ENCODE measurements around the gene NUPR2. TPM values are rescaled to one million over a fixed set of nuclear protein-coding genes. Genes with fewer than 3 reads are reported as not detected.

Gene NUPR2
- total and polyA plus RNA-seq, 9 of the 15 experiments (the other 6 are each of a cell fraction or from before 2014, with no cell fraction given): not detected

DNA sequence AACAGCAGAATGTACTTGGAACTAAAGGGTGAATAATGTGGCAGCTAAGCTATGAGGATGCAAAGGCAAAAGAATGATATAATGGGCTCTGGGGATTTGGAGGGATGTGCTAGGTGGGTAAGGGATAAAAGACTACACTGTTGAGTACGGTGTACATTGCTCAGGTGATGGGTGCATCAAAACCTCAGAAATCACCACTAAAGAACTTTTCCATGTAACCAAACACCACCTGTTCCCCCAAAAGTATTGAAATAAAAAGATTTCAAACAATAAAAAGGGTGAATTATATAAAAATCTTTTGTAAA is 8.3 kb downstream of the NUPR2 start:
- no TSS peak for BruUV-seq (replicated peaks)
- peak overlapping the region in 1 of 2 experiments; percentile 99; a peak in 2 of 4 replicates for H3K9ac ChIP-seq (ENCODE audit: insufficient read depth in 1 of 2, low read depth in 2 of 2, low read length in 2 of 2)
- H3K9me1 ChIP-seq (ENCODE audit: control insufficient read depth, insufficient read depth, low read length): no peaks in the 10 kb centered on the region
- POLR2A ChIA-PET: interaction anchor here (1.3 to 1.7 kb wide), 3 partner anchors 9 to 23 kb away, joined by 4 to 9 read pairs (median 6); partner anchors contain the start of gene PHKG1
- in situ Hi-C loops (cut with MboI) (no loop called here), intact Hi-C loops (cut with micrococcal nuclease) (no loop called here)
- ATAC-seq (no peak), DNase-seq (ENCODE audit: extremely low read depth in 1 of 4, low spot score in 3 of 4) (no peak), FAIRE-seq (no peak)
- H3K4me3 ChIP-seq: no peak overlapping the region
- CTCF ChIA-PET (ENCODE audit: low intra/inter-chr PET ratio): no interaction called here
- peak overlapping the region; percentile 99 for H3K27ac ChIP-seq (ENCODE audit: extremely low read depth, low read depth, low read length)
- H2AFZ ChIP-seq (ENCODE audit: low read depth, low read length): peak overlapping the region; percentile 92
- no peaks in the 10 kb centered on the region for H3K27me3 ChIP-seq (ENCODE audit: control insufficient read depth in 2 of 2, insufficient read depth in 2 of 2, low read length in 2 of 2)
- H3K79me2 ChIP-seq (ENCODE audit: control insufficient read depth, insufficient read depth, low read length): peaks cover 35% of the 10 kb centered on the region
- peak overlapping the region; percentile 79 for H3K4me2 ChIP-seq (ENCODE audit: insufficient read depth, low read length)
- WGBS (ENCODE audit: insufficient coverage, low coverage, missing lambda C conversion rate): 92% methylated on average over 1 of the region's 1 CpG
- peaks cover 8 to 9% of the 10 kb centered on the region in 2 experiments; a peak in 4 of 5 replicates for H3K4me1 ChIP-seq (replicated peaks in 1 of 2; ENCODE audit: control insufficient read depth in 2 of 2, insufficient read depth in 2 of 2, low read length in 2 of 2)
- peaks cover 12% of the 10 kb centered on the region for H3K9me3 ChIP-seq (replicated peaks; ENCODE audit: control insufficient read depth, insufficient read depth, low read depth, low read length)
- peaks cover 28% of the 10 kb centered on the region for H3K36me3 ChIP-seq (ENCODE audit: control insufficient read depth, insufficient read depth, low read length)
- H4K20me1 ChIP-seq (replicated peaks; ENCODE audit: control insufficient read depth, insufficient read depth, low read length): peaks cover 16% of the 10 kb centered on the region; the same call in 1 of the 2 replicates
- TF ChIP-seq TRIM28 (IDR thresholded peaks at IDR 0.05) (peak; percentile 85), CBX1 (IDR thresholded peaks at IDR 0.05; ENCODE audit: low read depth) (no peak), CBX3 (IDR thresholded peaks at IDR 0.05; ENCODE audit: borderline replicate concordance in 1 of 2, low read length in 2 of 2) (peak in 1 of 2 experiments; percentile 46; a peak in 1 of 3 replicates), XRCC3 (IDR thresholded peaks at IDR 0.05) (peak; percentile 48; the same call in 1 of the 2 replicates), FOSL1 (tag; conservative IDR thresholded peaks at IDR 0.05) (no peak), KAT8 (IDR thresholded peaks at IDR 0.05; ENCODE audit: low read depth) (no peak)
- TF ChIP-seq, protein P1, sequence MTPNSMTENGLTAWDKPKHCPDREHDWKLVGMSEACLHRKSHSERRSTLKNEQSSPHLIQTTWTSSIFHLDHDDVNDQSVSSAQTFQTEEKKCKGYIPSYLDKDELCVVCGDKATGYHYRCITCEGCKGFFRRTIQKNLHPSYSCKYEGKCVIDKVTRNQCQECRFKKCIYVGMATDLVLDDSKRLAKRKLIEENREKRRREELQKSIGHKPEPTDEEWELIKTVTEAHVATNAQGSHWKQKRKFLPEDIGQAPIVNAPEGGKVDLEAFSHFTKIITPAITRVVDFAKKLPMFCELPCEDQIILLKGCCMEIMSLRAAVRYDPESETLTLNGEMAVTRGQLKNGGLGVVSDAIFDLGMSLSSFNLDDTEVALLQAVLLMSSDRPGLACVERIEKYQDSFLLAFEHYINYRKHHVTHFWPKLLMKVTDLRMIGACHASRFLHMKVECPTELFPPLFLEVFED (CRISPR knock-in tag; conservative IDR thresholded peaks at IDR 0.05): no peak
- TF ChIP-seq, protein P2, sequence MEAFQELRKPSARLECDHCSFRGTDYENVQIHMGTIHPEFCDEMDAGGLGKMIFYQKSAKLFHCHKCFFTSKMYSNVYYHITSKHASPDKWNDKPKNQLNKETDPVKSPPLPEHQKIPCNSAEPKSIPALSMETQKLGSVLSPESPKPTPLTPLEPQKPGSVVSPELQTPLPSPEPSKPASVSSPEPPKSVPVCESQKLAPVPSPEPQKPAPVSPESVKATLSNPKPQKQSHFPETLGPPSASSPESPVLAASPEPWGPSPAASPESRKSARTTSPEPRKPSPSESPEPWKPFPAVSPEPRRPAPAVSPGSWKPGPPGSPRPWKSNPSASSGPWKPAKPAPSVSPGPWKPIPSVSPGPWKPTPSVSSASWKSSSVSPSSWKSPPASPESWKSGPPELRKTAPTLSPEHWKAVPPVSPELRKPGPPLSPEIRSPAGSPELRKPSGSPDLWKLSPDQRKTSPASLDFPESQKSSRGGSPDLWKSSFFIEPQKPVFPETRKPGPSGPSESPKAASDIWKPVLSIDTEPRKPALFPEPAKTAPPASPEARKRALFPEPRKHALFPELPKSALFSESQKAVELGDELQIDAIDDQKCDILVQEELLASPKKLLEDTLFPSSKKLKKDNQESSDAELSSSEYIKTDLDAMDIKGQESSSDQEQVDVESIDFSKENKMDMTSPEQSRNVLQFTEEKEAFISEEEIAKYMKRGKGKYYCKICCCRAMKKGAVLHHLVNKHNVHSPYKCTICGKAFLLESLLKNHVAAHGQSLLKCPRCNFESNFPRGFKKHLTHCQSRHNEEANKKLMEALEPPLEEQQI (IDR thresholded peaks at IDR 0.05): no peak
